H1 (cell line): Measurements from ENCODE around the gene RGS9BP. TPM values are rescaled to one million over a fixed set of nuclear protein-coding genes. Genes with fewer than 3 reads are reported as not detected.

ENCODE experiments used
- CTCF ChIA-PET: fragments of 300-600 bp; sonication (Branson Sonifier 250); formaldehyde crosslinking; loops from one replicate; lab custom pipeline; 2021; ENCODE audit not compliant: partially characterized antibody; lab: Charles Lee
- POLR2A ChIA-PET: fragments of 300-600 bp; sonication (Branson Sonifier 250); formaldehyde crosslinking; loops from one replicate; lab custom pipeline; 2021; ENCODE audit warnings: inconsistent platforms; ENCODE audit not compliant: partially characterized antibody; lab: Charles Lee
- DNase-seq, 2 experiments: peaks; one replicate each; pipeline versions ENCODE4 v3.0.0 to v3.0.0-alpha.2; 2010 to 2022; ENCODE audit warnings: low spot score in 2 of 2, low read depth in 1 of 2, mixed read lengths in 1 of 2
- FAIRE-seq: peaks from 2 replicates; lab custom pipeline; 2011; peaks lifted over from hg19 to GRCh38; lab: Jason Lieb, UNC
- H2AFZ ChIP-seq: 2 replicates; pipeline ENCODE4 v1.8.1; 2012; ENCODE audit warnings: low read length, inconsistent platforms
- H2AK5ac ChIP-seq: 2 replicates; pipeline ENCODE4 v1.6.1; 2013; ENCODE audit warnings: low read depth, low read length
- H2BK120ac ChIP-seq: replicated peaks from 2 replicates; pipeline ENCODE3; 2013; ENCODE audit warnings: low read depth, low read length, inconsistent platforms
- H2BK12ac ChIP-seq: 2 replicates; pipeline ENCODE4 v1.6.1; 2013; ENCODE audit warnings: low read depth, low read length
- H2BK15ac ChIP-seq: 2 replicates; pipeline ENCODE4 v1.6.1; 2013; ENCODE audit warnings: low read length
- H2BK20ac ChIP-seq: 2 replicates; pipeline ENCODE4 v1.6.1; 2013; ENCODE audit warnings: low read length
- H2BK5ac ChIP-seq: 2 replicates; pipeline ENCODE4 v1.6.1; 2013; ENCODE audit warnings: low read depth, low read length
- H3K14ac ChIP-seq: 2 replicates; pipeline ENCODE4 v1.6.1; 2013; ENCODE audit warnings: inconsistent platforms; ENCODE audit not compliant: insufficient read length
- H3K18ac ChIP-seq: 2 replicates; pipeline ENCODE4 v1.6.1; 2013; ENCODE audit warnings: low read length; ENCODE audit errors: extremely low read depth
- H3K23ac ChIP-seq: 2 replicates; pipeline ENCODE4 v1.6.1; 2013; ENCODE audit warnings: inconsistent platforms; ENCODE audit not compliant: insufficient read length
- H3K23me2 ChIP-seq: 2 replicates; pipeline ENCODE4 v1.6.1; 2013; ENCODE audit warnings: low read depth, low read length
- H3K27ac ChIP-seq: 2 replicates; pipeline ENCODE4 v1.6.1; 2011; ENCODE audit warnings: low read depth, low read length, inconsistent platforms
- H3K27me3 ChIP-seq, 4 experiments: replicated peaks in 1 of 4; 1 replicate in 1 of 4; 2 replicates in 3 of 4; pipeline versions ENCODE4 v1.6.1 to v1.8.1; 2011 to 2013; ENCODE audit warnings: low read length in 3 of 4, mild to moderate bottlenecking in 3 of 4, inconsistent platforms in 2 of 4, mixed read lengths in 2 of 4, moderate library complexity in 1 of 4; ENCODE audit not compliant: control insufficient read depth in 3 of 4, insufficient read depth in 3 of 4; ENCODE audit errors: extremely low read depth in 1 of 4
- H3K36me3 ChIP-seq, 4 experiments: 2 replicates each; pipeline versions ENCODE4 v1.6.1 to v1.8.1; 2011 to 2013; ENCODE audit warnings: mild to moderate bottlenecking in 4 of 4, low read length in 3 of 4, moderate library complexity in 2 of 4, control low read depth in 1 of 4, inconsistent platforms in 1 of 4; ENCODE audit not compliant: insufficient read depth in 4 of 4, control insufficient read depth in 2 of 4
- H3K4ac ChIP-seq: replicated peaks from 2 replicates; pipeline ENCODE3; 2013; ENCODE audit warnings: low read length, low read depth, mixed read lengths, inconsistent platforms; ENCODE audit not compliant: insufficient read length
- H3K4me1 ChIP-seq, 4 experiments: replicated peaks in 1 of 4; 1 replicate in 1 of 4; 2 replicates in 3 of 4; pipeline versions ENCODE4 v1.6.1 to v1.8.1; 2011 to 2013; ENCODE audit warnings: low read length in 3 of 4, inconsistent platforms in 2 of 4, mixed read lengths in 1 of 4; ENCODE audit not compliant: insufficient read depth in 4 of 4, control insufficient read depth in 3 of 4
- H3K4me2 ChIP-seq, 2 experiments: 2 replicates each; pipeline versions ENCODE4 v1.6.1 to v1.8.1; 2011 to 2013; ENCODE audit warnings: low read depth in 2 of 2, low read length in 2 of 2, control low read depth in 1 of 2, inconsistent platforms in 1 of 2, mild to moderate bottlenecking in 1 of 2; ENCODE audit not compliant: insufficient read depth in 1 of 2
- H3K4me3 ChIP-seq, 4 experiments: fragments of 200-600, 300-600 bp in 1 of 4; sonication (generic), shearing (Covaris generic), sonication (Bioruptor Twin) in 1 of 4; 2 replicates each; pipeline versions ENCODE4 v1.5.1 to v1.8.1; 2011 to 2016; ENCODE audit warnings: low read length in 4 of 4, low read depth in 3 of 4, control low read depth in 2 of 4, inconsistent platforms in 2 of 4, mild to moderate bottlenecking in 2 of 4, mixed read lengths in 1 of 4, moderate library complexity in 1 of 4; ENCODE audit not compliant: insufficient read depth in 2 of 4; ENCODE audit errors: extremely low read depth in 1 of 4
- H3K56ac ChIP-seq: replicated peaks from 2 replicates; pipeline ENCODE3; 2013; ENCODE audit warnings: low read depth, mild to moderate bottlenecking, mixed read lengths, low read length, inconsistent platforms; ENCODE audit not compliant: insufficient read length
- H3K79me1 ChIP-seq: 2 replicates; pipeline ENCODE4 v1.6.1; 2013; ENCODE audit warnings: low read depth, low read length, control low read depth
- H3K79me2 ChIP-seq, 2 experiments: 2 replicates each; pipeline versions ENCODE4 v1.6.1 to v1.8.1; 2012 to 2013; ENCODE audit warnings: low read length in 2 of 2, mild to moderate bottlenecking in 2 of 2, inconsistent platforms in 1 of 2; ENCODE audit not compliant: insufficient read depth in 2 of 2, control insufficient read depth in 1 of 2
- H3K9ac ChIP-seq, 4 experiments: replicated peaks in 1 of 4; 1 replicate in 1 of 4; 2 replicates in 3 of 4; pipeline versions ENCODE4 v1.6.1 to v1.8.1; 2011 to 2013; ENCODE audit warnings: low read depth in 3 of 4, low read length in 3 of 4, control low read depth in 2 of 4, mild to moderate bottlenecking in 2 of 4, moderate library complexity in 2 of 4, inconsistent platforms in 1 of 4; ENCODE audit errors: extremely low read depth in 1 of 4
- H3K9me3 ChIP-seq, 2 experiments: 2 replicates each; pipeline versions ENCODE4 v1.6.1 to v1.8.1; 2012 to 2013; ENCODE audit warnings: mild to moderate bottlenecking in 2 of 2, moderate library complexity in 2 of 2, control low read depth in 1 of 2, inconsistent platforms in 1 of 2, low read depth in 1 of 2, low read length in 1 of 2, mixed read lengths in 1 of 2; ENCODE audit not compliant: insufficient read depth in 2 of 2
- H4K20me1 ChIP-seq, 2 experiments: replicated peaks in 1 of 2; 2 replicates each; pipeline versions ENCODE3 to v1.8.1; 2011 to 2013; ENCODE audit warnings: inconsistent platforms in 2 of 2, low read length in 2 of 2, mild to moderate bottlenecking in 1 of 2; ENCODE audit not compliant: insufficient read depth in 2 of 2, control insufficient read depth in 1 of 2
- H4K5ac ChIP-seq: 2 replicates; pipeline ENCODE4 v1.6.1; 2013; ENCODE audit warnings: low read length, low read depth, mixed read lengths, inconsistent platforms; ENCODE audit not compliant: insufficient read length
- H4K8ac ChIP-seq: 2 replicates; pipeline ENCODE4 v1.8.0; 2013; ENCODE audit warnings: mild to moderate bottlenecking, moderate library complexity, low read length, inconsistent platforms; ENCODE audit not compliant: insufficient read depth; ENCODE audit errors: extremely low read depth
- H4K91ac ChIP-seq: replicated peaks from 2 replicates; pipeline ENCODE3; 2013; ENCODE audit warnings: low read length, mixed read lengths, inconsistent platforms; ENCODE audit not compliant: insufficient read length
- KDM4A ChIP-seq: IDR thresholded peaks from one replicate; pipeline ENCODE4 v1.7.1; 2012; ENCODE audit warnings: low read depth, mild to moderate bottlenecking, moderate library complexity, low read length, inconsistent platforms; ENCODE audit not compliant: severe bottlenecking
- KDM5A ChIP-seq: fragments of 200-600 bp; IDR thresholded peaks from 2 replicates; pipeline ENCODE4 v1.7.1; 2012; ENCODE audit warnings: mild to moderate bottlenecking, low read length, inconsistent platforms, mixed read lengths
- RNF2 ChIP-seq: fragments of 200-900, 300-1000 bp; sonication (generic); IDR thresholded peaks from 2 replicates; pipeline ENCODE4 v1.7.1; 2016; ENCODE audit warnings: borderline replicate concordance, low read depth, mild to moderate bottlenecking, antibody characterized with exemption, low read length; ENCODE audit not compliant: poor library complexity, severe bottlenecking; ENCODE audit errors: missing control alignments
- SP4 ChIP-seq: IDR thresholded peaks from 2 replicates; pipeline ENCODE4 v1.6.1; 2012; ENCODE audit warnings: low read length, inconsistent platforms
- USF2 ChIP-seq: IDR thresholded peaks from 2 replicates; pipeline ENCODE4 v1.6.1; 2011; ENCODE audit warnings: low read length, improper control_type of control experiment
- WGBS, 2 experiments: shearing (Covaris generic) in 1 of 2; methylation state at CpG; one replicate each; pipeline versions ENCODE4 v1.1.6 to v1.1.7; 2013 to 2015; ENCODE audit warnings: low lambda C conversion rate in 2 of 2, mixed read lengths in 2 of 2, inconsistent platforms in 1 of 2, low coverage in 1 of 2, missing lambda C conversion rate in 1 of 2; ENCODE audit not compliant: insufficient replicate concordance in 2 of 2, insufficient coverage in 1 of 2, insufficient read length in 1 of 2; ENCODE audit errors: extremely low coverage in 1 of 2, missing lambda C conversion rate in 1 of 2; 5-methylcytosine and 5-hydroxymethylcytosine counted together
- long read RNA-seq, 2 experiments: library from RNA in 1 of 2; library from capped mRNA in 1 of 2; stranded (forward); transcript quantifications; one replicate each; pipeline ENCODE4 v2.0.0, GENCODE V29; 2021; ENCODE audit warnings: inconsistent platforms in 1 of 2
- polyA minus RNA-seq, 3 experiments: library from RNA; depleted of rRNA, polyadenylated mRNA; stranded (reverse); fragments of >200 nt; gene quantifications; 1 replicate in 2 of 3; 2 replicates in 1 of 3; pipeline ENCODE4 v1.2.3, GENCODE V29; 2011
- polyA plus RNA-seq, 7 experiments: library from polyadenylated mRNA; depleted of rRNA in 3 of 7; stranded (reverse) in 5 of 7; unstranded in 2 of 7; fragments of >200 nt in 5 of 7; fragments of 200-250 nt in 2 of 7; gene quantifications; 1 replicate in 5 of 7; 2 replicates in 1 of 7; 4 replicates in 1 of 7; pipeline versions ENCODE4 v1.2.1 to v1.2.3, GENCODE V29; 2011 to 2013; ENCODE audit warnings: missing spikeins in 2 of 7, mixed read lengths in 2 of 7
- total RNA-seq: library from RNA; stranded (reverse); fragmentation: NEBNext Ultra II Directional; extraction: Animal tissue kit (Norgen Biotek cat#: 25700); gene quantifications from 2 replicates; pipeline ENCODE4 v1.2.1, GENCODE V29; 2021

Gene RGS9BP, protein sequence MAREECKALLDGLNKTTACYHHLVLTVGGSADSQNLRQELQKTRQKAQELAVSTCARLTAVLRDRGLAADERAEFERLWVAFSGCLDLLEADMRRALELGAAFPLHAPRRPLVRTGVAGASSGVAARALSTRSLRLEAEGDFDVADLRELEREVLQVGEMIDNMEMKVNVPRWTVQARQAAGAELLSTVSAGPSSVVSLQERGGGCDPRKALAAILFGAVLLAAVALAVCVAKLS
- total RNA-seq: 0.26 and 0.33 TPM in 2 replicates
- 0.11 TPM in 2 replicates for polyA plus RNA-seq (2011; rRNA removed)
- 0.09 TPM for polyA plus RNA-seq (2011; cell fraction: cytosol; rRNA removed)
- polyA plus RNA-seq (2011; cell fraction: nucleus; rRNA removed): 0.10 TPM
- polyA plus RNA-seq (2012, experiment 1 of 2): 0.05 to 0.15 TPM (median 0.08 TPM) in 4 replicates
- 0.13 TPM for polyA plus RNA-seq (2012, experiment 2 of 2)
- polyA plus RNA-seq (2013, experiment 1 of 2): 0.10 TPM
- 0.07 TPM for polyA plus RNA-seq (2013, experiment 2 of 2)
- 0.05 TPM in 1 of 2 replicates, not detected in the other for polyA minus RNA-seq (2011; rRNA and poly(A)+ RNA removed)
- polyA minus RNA-seq (2011; cell fraction: cytosol; rRNA and poly(A)+ RNA removed): 0.37 TPM
- polyA minus RNA-seq (2011; cell fraction: nucleus; rRNA and poly(A)+ RNA removed): 0.40 TPM
- long read RNA-seq, experiment 1: 0 reads
- long read RNA-seq, experiment 2: 0 reads

DNA sequence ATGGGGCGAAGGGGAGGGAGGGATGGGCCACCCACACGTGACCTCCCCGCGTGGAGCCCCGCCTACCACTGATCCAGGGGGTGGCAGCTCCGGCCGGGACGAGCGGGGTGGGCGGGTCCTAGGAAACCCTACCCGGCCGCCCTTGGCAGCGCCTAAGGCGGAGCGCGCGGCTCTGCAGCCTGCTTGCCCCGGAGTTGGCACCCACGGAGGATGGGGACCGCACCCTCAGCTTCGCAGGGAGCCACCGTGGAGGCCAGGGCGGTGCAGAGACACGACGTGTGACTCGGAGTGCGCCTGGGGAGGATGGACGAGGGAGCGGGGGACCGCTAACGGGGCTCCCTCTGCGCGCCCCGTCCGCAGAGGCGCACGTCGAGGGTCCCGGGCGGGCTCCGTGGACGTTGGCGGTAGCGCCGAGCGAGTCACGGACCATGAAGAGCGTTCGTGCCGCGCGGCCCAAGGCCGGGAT, at the start of gene RGS9BP:
RGS9BP (plus strand) TSS at position 129 of the 466 bp plus-strand sequence. CDS start 416 bp downstream, outside the sequence.
- peaks cover 10 to 16% of the 10 kb centered on the region in 2 experiments for H4K20me1 ChIP-seq
- H3K4ac ChIP-seq: peak within 1 kb of the TSS; percentile 78
- TF ChIP-seq USF2 (peak; percentile 36), SP4 (0 out of 2 replicates have a peak, but pooled peaks have one; percentile 47), KDM5A (no peak), KDM4A (peak; percentile 39), RNF2 (no peak)
- H4K5ac ChIP-seq: no peak within 1 kb of the TSS
- H2BK20ac ChIP-seq: no peak within 1 kb of the TSS
- H3K27ac ChIP-seq: no peak within 1 kb of the TSS; the same call in 1 of the 2 replicates
- H2BK15ac ChIP-seq: 0 out of 2 replicates have a peak within 1 kb of the TSS, but pooled peaks have one; percentile 88
- POLR2A ChIA-PET: interaction anchor here (0.7 to 2.8 kb wide), 2 partner anchors 16 to 270 kb away, joined by 3 to 12 read pairs; partner anchors contain the start of genes DPY19L3 and NUDT19
- H3K56ac ChIP-seq: peak within 1 kb of the TSS; percentile 69
- CTCF ChIA-PET: interaction anchor here (0.6 to 1.1 kb wide), 3 partner anchors 20 to 298 kb away, joined by 3 to 4 read pairs (median 3); no protein-coding TSS in a partner anchor
- H4K91ac ChIP-seq: no peak within 1 kb of the TSS
- H3K36me3 ChIP-seq: peaks cover 0 to 6% (median 0%) of the 10 kb centered on the region in 4 experiments; a peak in 1 of 8 replicates
- peaks cover 13% of the 10 kb centered on the region for H3K79me1 ChIP-seq
- peak within 1 kb of the TSS; percentile 63; the same call in 1 of the 2 replicates for H2AFZ ChIP-seq
- 7% methylated on average over 36 of the region's 53 CpGs; no CpG with 5 or more reads in 1 of the 2 experiments for WGBS, 2 experiments
- no peak within 1 kb of the TSS for H2BK120ac ChIP-seq
- peaks cover 0 to 37% of the 10 kb centered on the region in 2 experiments; a peak in 2 of 4 replicates for H3K79me2 ChIP-seq
- no peak within 1 kb of the TSS for H3K23ac ChIP-seq
- peaks cover 14% of the 10 kb centered on the region; the same call in 1 of the 2 replicates for H3K23me2 ChIP-seq
- H2AK5ac ChIP-seq: no peak within 1 kb of the TSS
- no peaks in the 10 kb centered on the region; a peak in 1 of 4 replicates for H3K9me3 ChIP-seq
- no peak within 1 kb of the TSS for H3K14ac ChIP-seq
- FAIRE-seq (no peak), DNase-seq (peak in 1 of 2 experiments; percentile 78)
- peak within 1 kb of the TSS; percentile 91 to 98 for H3K4me2 ChIP-seq
- H3K18ac ChIP-seq: peak within 1 kb of the TSS; percentile 78
- peak within 1 kb of the TSS; percentile 69 to 91 (median 83) for H3K4me3 ChIP-seq
- H2BK5ac ChIP-seq: no peak within 1 kb of the TSS; the same call in 1 of the 2 replicates
- H3K4me1 ChIP-seq: peaks cover 8 to 16% (median 11%) of the 10 kb centered on the region in 4 experiments; a peak in 6 of 7 replicates
- 0 out of 2 replicates have a peak within 1 kb of the TSS, but pooled peaks have one; percentile 17 for H2BK12ac ChIP-seq
- peak within 1 kb of the TSS; percentile 82; the same call in 1 of the 2 replicates for H4K8ac ChIP-seq
- H3K27me3 ChIP-seq: peaks cover 20 to 33% (median 26%) of the 10 kb centered on the region in 4 experiments
- peak within 1 kb of the TSS in 3 of 4 experiments; percentile 33 to 60 (median 56); a peak in 4 of 7 replicates for H3K9ac ChIP-seq
